Hepatocyte (in vitro differentiated cells): Measurements from ENCODE around the gene DCLK2. TPM values are rescaled to one million over a fixed set of nuclear protein-coding genes. Genes with fewer than 3 reads are reported as not detected.

Source experiments
- DNase-seq: peaks from one replicate; pipeline ENCODE4 v3.0.0-alpha.2; 2016; ENCODE audit warnings: low spot score
- H2AFZ ChIP-seq: fragments of 200-600 bp; sonication (generic); 2 replicates; pipeline ENCODE4 v1.6.0; 2016; ENCODE audit warnings: antibody characterized with exemption, mild to moderate bottlenecking
- H3K27ac ChIP-seq: fragments of 200-600 bp; sonication (generic); 2 replicates; pipeline ENCODE4 v1.5.1; 2016; ENCODE audit warnings: mild to moderate bottlenecking
- H3K27me3 ChIP-seq: fragments of 200-600 bp; sonication (generic); 2 replicates; pipeline ENCODE4 v1.6.1; 2016
- H3K36me3 ChIP-seq: fragments of 200-600 bp; sonication (generic); replicated peaks from 2 replicates; pipeline ENCODE4 v1.5.1; 2016; ENCODE audit warnings: low read depth; ENCODE audit not compliant: insufficient read depth
- H3K4me1 ChIP-seq: fragments of 200-600 bp; sonication (generic); 2 replicates; pipeline ENCODE4 v1.5.1; 2016; ENCODE audit warnings: mild to moderate bottlenecking, moderate library complexity; ENCODE audit not compliant: insufficient read depth
- H3K4me2 ChIP-seq: fragments of 200-600 bp; sonication (generic); 2 replicates; pipeline ENCODE4 v1.6.0; 2016
- H3K4me3 ChIP-seq: fragments of 200-600 bp; sonication (generic); 2 replicates; pipeline ENCODE4 v1.5.1; 2016; ENCODE audit warnings: mild to moderate bottlenecking
- H3K79me2 ChIP-seq: fragments of 200-600 bp; sonication (generic); 2 replicates; pipeline ENCODE4 v1.6.0; 2017; ENCODE audit warnings: mild to moderate bottlenecking
- H3K9me2 ChIP-seq: fragments of 200-600 bp; sonication (generic); replicated peaks from 2 replicates; pipeline ENCODE4 v1.6.0; 2017; ENCODE audit warnings: mild to moderate bottlenecking; ENCODE audit not compliant: insufficient read depth
- H3K9me3 ChIP-seq: fragments of 200-600 bp; sonication (generic); 2 replicates; pipeline ENCODE4 v1.5.1; 2016; ENCODE audit warnings: low read depth, mild to moderate bottlenecking
- H4K20me1 ChIP-seq: fragments of 200-600 bp; sonication (generic); 2 replicates; pipeline ENCODE4 v1.6.0; 2016; ENCODE audit warnings: mild to moderate bottlenecking; ENCODE audit not compliant: insufficient read depth, poor library complexity, severe bottlenecking
- CTCF ChIP-seq: fragments of 200-600 bp; sonication (generic); IDR thresholded peaks from 2 replicates; pipeline ENCODE4 v1.5.1; 2016; ENCODE audit warnings: antibody characterized with exemption, mild to moderate bottlenecking; ENCODE audit not compliant: poor library complexity
- EZH2 ChIP-seq: fragments of 200-600 bp; sonication (generic); IDR thresholded peaks from 2 replicates; pipeline ENCODE4 v1.6.1; 2016; ENCODE audit warnings: antibody characterized with exemption, mild to moderate bottlenecking, borderline replicate concordance
- EZH2phosphoT487 ChIP-seq: fragments of 200-600 bp; sonication (generic); IDR thresholded peaks from one replicate; pipeline ENCODE4 v1.6.1; 2018; ENCODE audit warnings: antibody characterized with exemption, mild to moderate bottlenecking, low read depth, moderate library complexity; ENCODE audit not compliant: unreplicated experiment, severe bottlenecking
- WGBS: methylation state at CpG from one replicate; pipeline ENCODE4 v1.1.6; 2016; ENCODE audit warnings: low lambda C conversion rate; ENCODE audit errors: missing lambda C conversion rate; 5-methylcytosine and 5-hydroxymethylcytosine counted together
- polyA plus RNA-seq: library from polyadenylated mRNA; unstranded; fragments of >200 nt; fragmentation: Nextera tagmentation; extraction: Ambion mirVana; gene quantifications from 2 replicates; pipeline ENCODE4 v1.2.1, GENCODE V29; 2016
- total RNA-seq: library from RNA; depleted of rRNA; stranded (reverse); fragments of >200 nt; gene quantifications from 2 replicates; pipeline ENCODE4 v1.2.3, GENCODE V29; 2014

The DCLK2 gene
- total and polyA plus RNA-seq, 2 experiments from 2014 or later, result 1.5 to 2.8 TPM

- H3K9me3 ChIP-seq, result no peaks in the 10 kb centered on the region
- WGBS, result 64% methylated on average over 1 of the region's 1 CpG
- no peak overlapping the region for H3K4me3 ChIP-seq
- H3K79me2 ChIP-seq, result no peaks in the 10 kb centered on the region
- H4K20me1 ChIP-seq, result no peaks in the 10 kb centered on the region
- no peak overlapping the region for H3K27ac ChIP-seq
- no peaks in the 10 kb centered on the region for H3K36me3 ChIP-seq
- TF ChIP-seq EZH2, result no peak
- no peak for TF ChIP-seq CTCF
- TF ChIP-seq EZH2phosphoT487, result no peak
- no peaks in the 10 kb centered on the region for H3K9me2 ChIP-seq
- peak; percentile 13 for DNase-seq
- H3K4me1 ChIP-seq, result no peaks in the 10 kb centered on the region
- no peaks in the 10 kb centered on the region for H3K27me3 ChIP-seq
- H3K4me2 ChIP-seq, result no peak overlapping the region
- H2AFZ ChIP-seq, result no peak overlapping the region
Observed at GRCh38 chr4:150108691-150109090, 30.4 kb downstream of the DCLK2 start.

GRCh38 chr4:150114641-150115040 is 36.4 kb downstream of the DCLK2 start:
- Histone ChIP-seq H3K79me2 (no peaks in the 10 kb centered on the region), H3K4me2 (no peak overlapping the region), H3K4me3 (no peak overlapping the region), H3K9me3 (no peaks in the 10 kb centered on the region), H3K36me3 (no peaks in the 10 kb centered on the region), H4K20me1 (no peaks in the 10 kb centered on the region), H3K9me2 (no peaks in the 10 kb centered on the region), H3K4me1 (peaks cover 5% of the 10 kb centered on the region), H2AFZ (no peak overlapping the region), H3K27me3 (no peaks in the 10 kb centered on the region), H3K27ac (no peak overlapping the region)
- DNase-seq, result no peak
- 89% methylated on average over 1 of the region's 1 CpG for WGBS
- TF ChIP-seq CTCF (no peak), EZH2 (no peak), EZH2phosphoT487 (no peak)

GRCh38 chr4:150115851-150116250 is 37.6 kb downstream of the DCLK2 start:
- H3K4me2 ChIP-seq, result no peak overlapping the region
- H3K9me2 ChIP-seq, result no peaks in the 10 kb centered on the region
- H3K79me2 ChIP-seq, result no peaks in the 10 kb centered on the region
- TF ChIP-seq CTCF (no peak), EZH2 (no peak), EZH2phosphoT487 (no peak)
- WGBS, result 92% methylated on average over 2 of the region's 2 CpGs
- H3K36me3 ChIP-seq, result no peaks in the 10 kb centered on the region
- peaks cover 5% of the 10 kb centered on the region for H3K4me1 ChIP-seq
- H3K4me3 ChIP-seq, result no peak overlapping the region
- no peaks in the 10 kb centered on the region for H4K20me1 ChIP-seq
- no peaks in the 10 kb centered on the region for H3K9me3 ChIP-seq
- no peaks in the 10 kb centered on the region for H3K27me3 ChIP-seq
- no peak overlapping the region for H3K27ac ChIP-seq
- no peak overlapping the region for H2AFZ ChIP-seq
- no peak for DNase-seq

- H3K27ac ChIP-seq, result no peak overlapping the region
- H3K36me3 ChIP-seq, result no peaks in the 10 kb centered on the region
- H3K79me2 ChIP-seq, result no peaks in the 10 kb centered on the region
- peaks cover 5% of the 10 kb centered on the region for H3K4me1 ChIP-seq
- no peaks in the 10 kb centered on the region for H4K20me1 ChIP-seq
- 100% methylated on average over 2 of the region's 2 CpGs for WGBS
- H2AFZ ChIP-seq, result no peak overlapping the region
- H3K9me2 ChIP-seq, result no peaks in the 10 kb centered on the region
- H3K9me3 ChIP-seq, result peaks cover under 1% of the 10 kb centered on the region
- no peaks in the 10 kb centered on the region for H3K27me3 ChIP-seq
- no peak overlapping the region for H3K4me3 ChIP-seq
- no peak for DNase-seq
- TF ChIP-seq EZH2 (no peak), CTCF (no peak), EZH2phosphoT487 (no peak)
- no peak overlapping the region for H3K4me2 ChIP-seq
Observed at GRCh38 chr4:150116506-150116905, 38.3 kb downstream of the DCLK2 start.
